Esophagus muscularis mucosa (tissue), 4 donors: ENCODE results near the gene MRPL47. TPM values are rescaled to one million over a fixed set of nuclear protein-coding genes. Genes with fewer than 3 reads are reported as not detected.

Experiments used
- DNase-seq: peaks from one replicate; pipeline ENCODE4 v3.0.0-alpha.2; 2017; ENCODE audit errors: extremely low spot score
- H3K27ac ChIP-seq, 4 donors: fragments of 200-600 bp; sonication (generic); replicated peaks in 1 of 4; 1 replicate in 3 of 4; 2 replicates in 1 of 4; pipeline ENCODE4 v1.5.1; 2016 to 2019; ENCODE audit warnings: mild to moderate bottlenecking in 1 of 4
- H3K27me3 ChIP-seq, 4 donors: fragments of 200-600 bp; sonication (generic); one replicate each; pipeline versions ENCODE4 v1.5.1 to v1.6.0; 2016 to 2019
- H3K36me3 ChIP-seq, 4 donors: fragments of 200-600 bp; sonication (generic); one replicate each; pipeline ENCODE4 v1.5.1; 2016 to 2019
- H3K4me1 ChIP-seq, 4 donors: fragments of 200-600 bp; sonication (generic); one replicate each; pipeline ENCODE4 v1.5.1; 2016 to 2019
- H3K4me3 ChIP-seq, 4 donors: fragments of 200-600 bp; sonication (generic); 1 replicate in 2 of 4; 2 replicates in 2 of 4; pipeline ENCODE4 v1.5.1; 2016 to 2019; ENCODE audit warnings: mild to moderate bottlenecking in 4 of 4, moderate library complexity in 1 of 4
- H3K9me3 ChIP-seq, 4 donors: fragments of 200-600 bp; sonication (generic); 1 replicate in 3 of 4; 2 replicates in 1 of 4; pipeline ENCODE4 v1.5.1; 2016 to 2019
- CTCF ChIP-seq, 3 experiments: fragments of 200-600 bp in 2 of 3; fragments of 450-650 bp in 1 of 3; sonication (generic) in 2 of 3; IDR thresholded peaks; one replicate each; pipeline ENCODE4 v1.5.1; 2017 to 2019; ENCODE audit warnings: antibody characterized with exemption in 3 of 3, mild to moderate bottlenecking in 2 of 3, moderate library complexity in 1 of 3
- EP300 ChIP-seq: sonication (generic); formaldehyde crosslinking; IDR thresholded peaks from one replicate; pipeline ENCODE4 v1.6.1; 2017; ENCODE audit warnings: antibody characterized with exemption
- POLR2A ChIP-seq: fragments of 450-650 bp; IDR thresholded peaks from one replicate; pipeline ENCODE4 v1.6.1; 2017; ENCODE audit warnings: antibody characterized with exemption, moderate library complexity, mild to moderate bottlenecking, low read depth
- POLR2AphosphoS5 ChIP-seq, 2 donors: sonication (generic); formaldehyde crosslinking; IDR thresholded peaks; one replicate each; pipeline ENCODE4 v1.6.1; 2017; ENCODE audit warnings: antibody characterized with exemption in 2 of 2
- WGBS: methylation state at CpG from one replicate; pipeline ENCODE4 v1.1.5; 2018; 5-methylcytosine and 5-hydroxymethylcytosine counted together
- intact Hi-C: fragments of 100-400 bp; cut with DNase I; formaldehyde crosslinking; loops from one replicate; pipeline ENCODE4 v1.15.1; 2023
- total RNA-seq, 4 donors: library from RNA; depleted of rRNA; stranded (reverse); fragments of >200 nt; gene quantifications; one replicate each; pipeline versions ENCODE4 v1.1.0 to v1.2.1, GENCODE V29; 2016

Gene MRPL47
- total RNA-seq, 4 donors from 2014 or later: 24.4 to 33.6 (median 30.6) TPM

- no peak for DNase-seq
- Histone ChIP-seq H3K4me1 (peaks cover 12 to 63% (median 43%) of the 10 kb centered on the region in 4 donors), H3K27me3 (no peaks in the 10 kb centered on the region), H3K4me3 (no peak overlapping the region), H3K9me3 (no peaks in the 10 kb centered on the region), H3K36me3 (peaks cover 0 to 36% (median 10%) of the 10 kb centered on the region in 4 donors), H3K27ac (no peak overlapping the region)
- WGBS: 97% methylated on average over 4 of the region's 4 CpGs
- intact Hi-C loops: no loop called here
- no peak for TF ChIP-seq POLR2A
- no peak for TF ChIP-seq CTCF (IDR thresholded peaks at IDR 0.05)
- no peak for TF ChIP-seq POLR2AphosphoS5 (IDR thresholded peaks at IDR 0.05)
- TF ChIP-seq EP300: no peak
These were observed 5.6 kb upstream of the MRPL47 start for GRCh38 chr3:179610066-179610465.

DNA sequence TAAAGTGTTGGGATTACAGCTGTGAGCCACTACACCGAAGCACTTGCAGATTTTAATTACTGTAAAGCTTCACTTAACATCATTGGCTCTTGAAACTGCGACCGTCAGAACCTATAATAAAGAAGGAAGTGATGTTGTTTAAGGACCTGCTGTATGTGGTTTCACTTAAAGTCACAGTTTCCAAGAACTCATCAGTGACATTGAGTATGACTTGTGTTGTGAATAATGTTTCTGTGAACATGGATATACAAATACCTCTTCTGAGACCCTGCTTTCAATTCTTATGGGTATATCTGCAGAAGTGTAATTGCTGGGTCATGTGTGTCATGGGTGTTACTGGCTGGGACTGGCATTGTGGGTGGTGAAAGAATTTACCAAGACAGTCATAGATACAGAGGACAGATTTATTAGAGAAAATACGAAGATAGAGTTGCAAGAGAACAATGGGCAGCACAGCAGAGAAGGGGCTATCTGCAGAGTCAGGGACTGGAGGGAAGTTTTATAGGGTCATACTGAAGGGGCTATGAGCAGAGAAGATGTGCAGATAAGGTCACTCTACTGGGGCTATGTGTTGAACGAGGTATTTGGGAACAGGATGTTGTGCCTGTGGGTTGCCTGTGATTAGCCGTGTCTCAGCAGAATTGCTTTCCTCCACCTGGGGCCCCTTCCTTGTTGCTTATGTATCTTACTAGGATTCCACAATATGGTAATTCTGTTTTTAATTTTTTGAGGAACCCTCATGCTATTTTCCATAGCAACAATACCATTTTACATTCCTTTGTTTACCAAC, 4.7 kb upstream of the MRPL47 start:
- no peak for DNase-seq
- no peak overlapping the region for H3K27ac ChIP-seq
- no peaks in the 10 kb centered on the region for H3K27me3 ChIP-seq
- TF ChIP-seq POLR2AphosphoS5 (IDR thresholded peaks at IDR 0.05) (no peak), EP300 (no peak), POLR2A (no peak), CTCF (IDR thresholded peaks at IDR 0.05) (no peak)
- 77% methylated on average over 6 of the region's 6 CpGs for WGBS
- H3K36me3 ChIP-seq: peaks cover 0 to 36% (median 10%) of the 10 kb centered on the region in 4 donors
- no peaks in the 10 kb centered on the region for H3K9me3 ChIP-seq
- H3K4me1 ChIP-seq: peaks cover 12 to 56% (median 43%) of the 10 kb centered on the region in 4 donors
- no peak overlapping the region for H3K4me3 ChIP-seq
- intact Hi-C loops: loop anchor here (5.0 kb wide), 1 partner anchor 43 kb away; the partner anchor contains the start of gene USP13

- no peaks in the 10 kb centered on the region for H3K9me3 ChIP-seq
- no peak overlapping the region for H3K4me3 ChIP-seq
- no peak for TF ChIP-seq POLR2A
- no peak for TF ChIP-seq EP300
- TF ChIP-seq POLR2AphosphoS5 (IDR thresholded peaks at IDR 0.05): no peak
- TF ChIP-seq CTCF (IDR thresholded peaks at IDR 0.05): no peak
- intact Hi-C loops: loop anchor here (5.0 kb wide), 1 partner anchor 46 kb away; the partner anchor contains the start of gene USP13
- no peak for DNase-seq
- H3K36me3 ChIP-seq: peaks cover 0 to 33% (median 15%) of the 10 kb centered on the region in 4 donors
- 92% methylated on average over 4 of the region's 4 CpGs for WGBS
- H3K27ac ChIP-seq: no peak overlapping the region
- H3K4me1 ChIP-seq: peaks cover 20 to 59% (median 52%) of the 10 kb centered on the region in 4 donors
- H3K27me3 ChIP-seq: no peaks in the 10 kb centered on the region
These were observed 2.2 kb upstream of the MRPL47 start for GRCh38 chr3:179606534-179607085.

- TF ChIP-seq EP300 (no peak), CTCF (IDR thresholded peaks at IDR 0.05) (no peak), POLR2AphosphoS5 (IDR thresholded peaks at IDR 0.05) (no peak), POLR2A (no peak)
- H3K9me3 ChIP-seq: no peaks in the 10 kb centered on the region
- peak overlapping the region; percentile 89 to 93 (median 92) for H3K27ac ChIP-seq
- peaks cover 14 to 52% (median 36%) of the 10 kb centered on the region in 4 donors for H3K36me3 ChIP-seq
- intact Hi-C loops: no loop called here
- peak overlapping the region; percentile 71 to 92 (median 79) for H3K4me3 ChIP-seq
- DNase-seq: no peak
- H3K4me1 ChIP-seq: peaks cover 20 to 55% (median 44%) of the 10 kb centered on the region in 4 donors
- 4% methylated on average over 3 of the region's 3 CpGs for WGBS
- no peaks in the 10 kb centered on the region for H3K27me3 ChIP-seq
These were observed 607 bp downstream of the MRPL47 start for GRCh38 chr3:179603831-179604230.
